ENCODE measurements around the gene CDK6.

DNA sequence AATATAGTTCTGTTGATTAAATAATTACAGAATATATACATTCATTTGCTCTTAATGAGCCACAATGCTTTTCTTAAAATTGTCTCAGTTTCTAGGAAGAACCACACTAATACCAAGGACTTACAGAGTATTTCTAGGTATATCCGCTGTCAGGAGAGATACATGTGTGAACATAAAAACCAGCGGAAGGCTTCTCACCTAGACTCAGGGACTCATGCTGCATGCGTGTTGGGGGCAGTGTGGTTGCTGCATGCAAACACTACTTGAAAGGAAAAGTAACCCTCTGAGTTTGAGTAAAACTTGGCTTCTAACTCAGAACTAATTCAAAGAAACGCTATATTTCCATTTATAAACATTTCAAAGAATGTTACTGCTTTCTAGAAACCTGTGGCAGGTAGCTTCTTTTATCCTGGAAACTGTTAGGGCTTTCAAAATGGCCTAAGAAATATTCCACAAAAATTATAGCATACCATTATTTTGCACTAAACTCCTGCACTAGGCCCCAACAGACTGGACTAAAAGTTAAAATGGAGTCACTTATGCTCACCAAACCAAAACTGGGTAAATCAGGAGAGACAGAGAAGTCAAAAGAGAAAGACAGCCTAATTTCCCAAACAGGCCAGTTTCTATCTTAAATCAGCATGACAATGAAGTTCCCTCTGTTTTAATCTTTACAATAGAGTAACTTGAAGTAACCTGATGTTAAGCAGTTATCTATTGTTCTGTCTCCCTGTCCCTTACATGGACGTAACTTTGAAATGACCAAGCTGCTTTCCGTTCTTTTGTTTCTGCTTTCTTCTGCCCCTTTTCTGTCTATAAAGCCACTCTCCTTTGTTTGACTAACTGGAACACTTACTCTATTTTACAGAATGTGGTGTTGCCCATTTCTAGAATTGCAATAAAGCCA, 151.0 kb downstream of the CDK6 start:
- TF ChIP-seq REST (IDR thresholded peaks at IDR 0.05; ENCODE audit: low read depth) (no peak), CTCF (IDR thresholded peaks at IDR 0.05 in 2 of 3, conservative IDR thresholded peaks at IDR 0.05 in 1 of 3; ENCODE audit: borderline replicate concordance in 1 of 3, insufficient read depth in 1 of 3, low read depth in 2 of 3, low read length in 2 of 3) (no peak)

All from HCT116 (cell line).